ENCODE measurements around the gene SPNS1.

DNA sequence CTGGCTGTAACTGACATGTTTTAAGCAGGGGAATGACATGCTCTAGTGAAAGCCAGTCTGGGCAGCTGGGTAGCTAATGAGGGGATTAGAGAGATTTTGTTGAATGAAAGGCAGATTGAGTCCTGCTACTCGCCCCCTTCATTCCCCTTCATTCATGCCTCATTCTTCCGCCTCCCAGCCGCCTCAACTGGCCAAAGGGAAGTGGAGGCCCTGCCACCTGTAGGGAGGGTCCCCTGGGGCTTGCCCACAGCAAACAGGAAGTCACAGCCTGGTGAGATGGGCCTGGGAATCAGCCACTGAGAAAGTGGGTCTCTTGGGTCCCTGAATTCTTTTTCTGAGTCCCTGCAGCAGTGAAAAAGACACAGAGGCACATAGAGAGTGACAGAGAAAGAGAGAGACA is 43.9 kb upstream of the SPNS1 start:
- TF ChIP-seq, protein P1, sequence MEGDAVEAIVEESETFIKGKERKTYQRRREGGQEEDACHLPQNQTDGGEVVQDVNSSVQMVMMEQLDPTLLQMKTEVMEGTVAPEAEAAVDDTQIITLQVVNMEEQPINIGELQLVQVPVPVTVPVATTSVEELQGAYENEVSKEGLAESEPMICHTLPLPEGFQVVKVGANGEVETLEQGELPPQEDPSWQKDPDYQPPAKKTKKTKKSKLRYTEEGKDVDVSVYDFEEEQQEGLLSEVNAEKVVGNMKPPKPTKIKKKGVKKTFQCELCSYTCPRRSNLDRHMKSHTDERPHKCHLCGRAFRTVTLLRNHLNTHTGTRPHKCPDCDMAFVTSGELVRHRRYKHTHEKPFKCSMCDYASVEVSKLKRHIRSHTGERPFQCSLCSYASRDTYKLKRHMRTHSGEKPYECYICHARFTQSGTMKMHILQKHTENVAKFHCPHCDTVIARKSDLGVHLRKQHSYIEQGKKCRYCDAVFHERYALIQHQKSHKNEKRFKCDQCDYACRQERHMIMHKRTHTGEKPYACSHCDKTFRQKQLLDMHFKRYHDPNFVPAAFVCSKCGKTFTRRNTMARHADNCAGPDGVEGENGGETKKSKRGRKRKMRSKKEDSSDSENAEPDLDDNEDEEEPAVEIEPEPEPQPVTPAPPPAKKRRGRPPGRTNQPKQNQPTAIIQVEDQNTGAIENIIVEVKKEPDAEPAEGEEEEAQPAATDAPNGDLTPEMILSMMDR (IDR thresholded peaks at IDR 0.05; ENCODE audit: low read depth, low read length) = no peak
- TF ChIP-seq EZH2phosphoT487 (IDR thresholded peaks at IDR 0.05; ENCODE audit: low read depth) = no peak
